ENCODE data around the gene SULT1E1. TPM values are rescaled to one million over a fixed set of nuclear protein-coding genes. Genes with fewer than 3 reads are reported as not detected.

SULT1E1 gene
- total RNA-seq, 1 donor from 2014 or later, result 121 TPM

DNA sequence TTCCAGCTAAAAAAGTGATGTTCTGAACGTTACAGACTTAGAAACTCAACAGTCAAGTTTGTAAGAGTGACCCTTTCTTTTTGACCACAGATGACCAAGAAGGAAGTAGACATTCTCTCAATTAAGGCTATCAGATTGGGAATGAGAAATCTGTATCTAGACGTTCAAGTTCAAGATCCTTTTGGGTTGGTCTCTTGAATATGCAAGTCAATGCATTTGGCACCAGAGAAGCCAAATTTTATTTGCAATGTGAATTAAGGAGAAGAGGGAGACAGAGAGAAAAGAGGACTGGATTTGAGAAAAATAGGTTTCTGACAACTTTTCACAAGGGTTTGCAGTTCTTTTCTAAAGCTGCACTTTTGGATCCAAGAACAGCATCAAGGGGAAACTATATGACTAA lies 17.5 kb upstream of the SULT1E1 start:
- no peak overlapping the region for H3K4me3 Mint-ChIP-seq
- H3K27ac Mint-ChIP-seq, result peak overlapping the region; percentile 57
- TF ChIP-seq, protein P1, sequence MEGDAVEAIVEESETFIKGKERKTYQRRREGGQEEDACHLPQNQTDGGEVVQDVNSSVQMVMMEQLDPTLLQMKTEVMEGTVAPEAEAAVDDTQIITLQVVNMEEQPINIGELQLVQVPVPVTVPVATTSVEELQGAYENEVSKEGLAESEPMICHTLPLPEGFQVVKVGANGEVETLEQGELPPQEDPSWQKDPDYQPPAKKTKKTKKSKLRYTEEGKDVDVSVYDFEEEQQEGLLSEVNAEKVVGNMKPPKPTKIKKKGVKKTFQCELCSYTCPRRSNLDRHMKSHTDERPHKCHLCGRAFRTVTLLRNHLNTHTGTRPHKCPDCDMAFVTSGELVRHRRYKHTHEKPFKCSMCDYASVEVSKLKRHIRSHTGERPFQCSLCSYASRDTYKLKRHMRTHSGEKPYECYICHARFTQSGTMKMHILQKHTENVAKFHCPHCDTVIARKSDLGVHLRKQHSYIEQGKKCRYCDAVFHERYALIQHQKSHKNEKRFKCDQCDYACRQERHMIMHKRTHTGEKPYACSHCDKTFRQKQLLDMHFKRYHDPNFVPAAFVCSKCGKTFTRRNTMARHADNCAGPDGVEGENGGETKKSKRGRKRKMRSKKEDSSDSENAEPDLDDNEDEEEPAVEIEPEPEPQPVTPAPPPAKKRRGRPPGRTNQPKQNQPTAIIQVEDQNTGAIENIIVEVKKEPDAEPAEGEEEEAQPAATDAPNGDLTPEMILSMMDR (IDR thresholded peaks at IDR 0.05; ENCODE audit: unreplicated experiment), result no peak

DNA sequence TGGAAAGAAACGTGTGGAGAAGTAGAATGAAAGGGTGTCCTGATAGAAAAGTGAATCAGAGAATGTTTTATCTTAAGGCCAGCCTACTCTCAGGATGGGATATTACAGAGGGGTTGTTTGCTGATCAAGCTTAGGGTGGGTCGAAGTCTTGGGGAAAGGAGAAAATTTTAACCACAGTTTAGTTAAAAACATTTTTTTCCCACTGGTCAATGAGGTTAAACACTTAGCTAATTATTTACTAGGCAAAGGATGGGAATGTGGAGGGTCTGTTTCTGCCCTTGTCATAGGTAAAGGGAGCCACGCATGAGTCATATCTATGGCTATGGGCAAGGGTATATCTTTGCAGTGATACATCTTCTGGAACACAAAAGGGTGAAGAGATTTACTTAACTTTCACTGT lies 16.1 kb upstream of the SULT1E1 start:
- Mint-ChIP-seq H3K4me1 (peaks cover 40% of the 10 kb centered on the region), H3K4me3 (no peak overlapping the region), H3K27me3 (ENCODE audit: low read depth) (no peaks in the 10 kb centered on the region), H3K27ac (peak overlapping the region; percentile 57), H3K36me3 (peaks cover 6% of the 10 kb centered on the region), H3K9me3 (peaks cover 14% of the 10 kb centered on the region)
- TF ChIP-seq, protein P1 (IDR thresholded peaks at IDR 0.05; ENCODE audit: unreplicated experiment), result no peak
- no peak for DNase-seq (ENCODE audit: low spot score in 2 of 2, unreplicated experiment in 2 of 2)

More for the DNA sequence above, 17.5 kb upstream of the SULT1E1 start:
- H3K9me3 Mint-ChIP-seq, result peaks cover 2% of the 10 kb centered on the region
- H3K27me3 Mint-ChIP-seq (ENCODE audit: low read depth), result no peaks in the 10 kb centered on the region
- H3K36me3 Mint-ChIP-seq, result peaks cover 1% of the 10 kb centered on the region
- no peak for DNase-seq (ENCODE audit: low spot score in 2 of 2, unreplicated experiment in 2 of 2)
- peaks cover 45% of the 10 kb centered on the region for H3K4me1 Mint-ChIP-seq

DNA sequence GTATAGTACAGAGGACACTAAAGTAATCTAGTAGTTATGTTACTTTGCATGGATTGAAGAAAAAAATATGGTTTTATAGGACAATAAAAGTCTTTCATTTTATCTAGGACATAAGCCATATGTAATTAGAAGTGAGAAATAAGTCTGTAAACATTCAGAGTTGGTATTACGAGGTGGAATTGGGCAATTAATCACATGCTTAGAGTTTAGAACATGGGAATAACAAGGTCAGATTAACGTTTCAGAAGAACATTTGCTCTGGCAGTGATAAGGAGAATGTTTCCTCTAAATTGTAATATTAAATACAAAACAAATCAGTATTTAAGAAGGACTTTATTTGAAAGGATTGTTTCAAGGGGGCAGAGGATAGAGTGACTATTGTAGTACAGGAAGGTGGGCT lies 15.6 kb upstream of the SULT1E1 start:
- no peak overlapping the region for H3K4me3 Mint-ChIP-seq
- peaks cover 6% of the 10 kb centered on the region for H3K36me3 Mint-ChIP-seq
- H3K4me1 Mint-ChIP-seq, result peaks cover 38% of the 10 kb centered on the region
- no peak for DNase-seq (ENCODE audit: low spot score in 2 of 2, unreplicated experiment in 2 of 2)
- H3K27me3 Mint-ChIP-seq (ENCODE audit: low read depth), result no peaks in the 10 kb centered on the region
- H3K27ac Mint-ChIP-seq, result peak overlapping the region; percentile 57
- peaks cover 15% of the 10 kb centered on the region for H3K9me3 Mint-ChIP-seq
- TF ChIP-seq, protein P1 (IDR thresholded peaks at IDR 0.05; ENCODE audit: unreplicated experiment), result no peak

DNA sequence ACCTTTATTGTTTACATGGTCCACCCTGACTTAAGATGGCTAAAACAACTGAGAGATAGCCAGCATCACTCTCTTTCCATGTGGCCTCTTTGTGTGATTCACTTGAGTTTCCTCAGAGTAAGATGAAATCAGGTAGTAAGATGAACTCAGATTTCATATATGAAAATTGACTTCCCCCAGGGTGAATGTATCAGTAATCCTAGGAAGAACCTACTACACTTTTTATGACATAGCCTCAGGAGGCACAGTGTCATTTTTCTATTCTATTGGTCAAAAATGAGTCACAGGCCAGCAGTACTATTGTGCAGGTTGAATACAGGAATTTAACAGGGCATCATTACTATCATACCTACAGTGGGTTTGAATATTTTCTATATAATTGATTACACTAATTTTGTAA lies 14.6 kb upstream of the SULT1E1 start:
- DNase-seq (ENCODE audit: low spot score in 2 of 2, unreplicated experiment in 2 of 2), result no peak
- no peak overlapping the region for H3K4me3 Mint-ChIP-seq
- H3K27ac Mint-ChIP-seq, result no peak overlapping the region
- peaks cover 37% of the 10 kb centered on the region for H3K4me1 Mint-ChIP-seq
- H3K36me3 Mint-ChIP-seq, result peaks cover 6% of the 10 kb centered on the region
- TF ChIP-seq, protein P1 (IDR thresholded peaks at IDR 0.05; ENCODE audit: unreplicated experiment), result no peak
- peaks cover 17% of the 10 kb centered on the region for H3K9me3 Mint-ChIP-seq
- no peaks in the 10 kb centered on the region for H3K27me3 Mint-ChIP-seq (ENCODE audit: low read depth)

DNA sequence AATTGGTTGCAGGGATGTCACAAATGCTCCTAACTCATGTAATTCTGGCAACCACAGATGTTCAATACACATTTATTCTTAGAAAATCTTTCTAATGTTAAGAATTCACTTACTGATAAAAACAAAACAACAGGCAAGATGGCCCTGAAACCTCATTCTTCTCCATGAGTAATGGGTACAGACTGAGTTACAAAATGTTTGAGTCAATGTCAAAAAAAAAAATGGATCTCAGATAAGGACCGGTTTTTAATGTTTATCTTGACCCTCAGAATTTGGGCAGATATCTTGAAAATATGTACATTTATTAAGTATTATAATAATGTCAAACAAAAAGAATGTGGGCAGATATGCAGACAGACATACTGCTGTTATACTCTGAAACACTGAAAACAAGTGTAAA lies 1.8 kb upstream of the SULT1E1 start:
- H3K4me1 Mint-ChIP-seq, result peaks cover 3% of the 10 kb centered on the region
- TF ChIP-seq, protein P1 (IDR thresholded peaks at IDR 0.05; ENCODE audit: unreplicated experiment), result no peak
- no peak overlapping the region for H3K4me3 Mint-ChIP-seq
- H3K27me3 Mint-ChIP-seq (ENCODE audit: low read depth), result no peaks in the 10 kb centered on the region
- H3K36me3 Mint-ChIP-seq, result no peaks in the 10 kb centered on the region
- DNase-seq (ENCODE audit: low spot score in 2 of 2, unreplicated experiment in 2 of 2), result no peak
- H3K27ac Mint-ChIP-seq, result no peak overlapping the region
- H3K9me3 Mint-ChIP-seq, result peaks cover 6% of the 10 kb centered on the region

Data from mesothelial cell of epicardium (in vitro differentiated cells).